Kidney (tissue), 14 donors: ENCODE measurements around the gene TUBAL3. TPM values are rescaled to one million over a fixed set of nuclear protein-coding genes. Genes with fewer than 3 reads are reported as not detected.
A peak's percentile ranks its signal among the peaks of the same experiment; 100 is the strongest.

Experiments used
- DNase-seq, 5 donors: peaks; one replicate each; pipeline ENCODE4 v3.0.0-alpha.2; 2013 to 2020
- FAIRE-seq: peaks from 2 replicates; lab custom pipeline; 2012; peaks lifted over from hg19 to GRCh38; lab: Jason Lieb, UNC
- H3K27ac ChIP-seq, 2 donors: one replicate each; pipeline ENCODE4 v1.7.0; 2013; ENCODE audit warnings: low read depth in 2 of 2, low read length in 2 of 2, inconsistent platforms in 1 of 2
- H3K27me3 ChIP-seq: one replicate; pipeline ENCODE4 v1.7.1; 2013; ENCODE audit warnings: low read length, inconsistent platforms; ENCODE audit not compliant: control insufficient read depth, insufficient read depth
- H3K36me3 ChIP-seq, 3 donors: one replicate each; pipeline versions ENCODE4 v1.7.0 to v1.7.1; 2013; ENCODE audit warnings: low read length in 3 of 3, control low read depth in 1 of 3, inconsistent platforms in 1 of 3; ENCODE audit not compliant: insufficient read depth in 3 of 3, control insufficient read depth in 2 of 3
- H3K4me1 ChIP-seq, 3 donors: one replicate each; pipeline versions ENCODE4 v1.7.0 to v1.7.1; 2013; ENCODE audit warnings: low read length in 3 of 3, inconsistent platforms in 1 of 3, low read depth in 1 of 3; ENCODE audit not compliant: control insufficient read depth in 2 of 3, insufficient read depth in 2 of 3
- H3K4me3 ChIP-seq, 3 donors: one replicate each; pipeline versions ENCODE4 v1.7.0 to v1.8.1; 2013; ENCODE audit warnings: low read length in 3 of 3, control low read depth in 1 of 3, inconsistent platforms in 1 of 3
- H3K9ac ChIP-seq, 3 donors: one replicate each; pipeline versions ENCODE4 v1.7.0 to v1.7.1; 2013; ENCODE audit warnings: low read length in 3 of 3, control low read depth in 1 of 3, inconsistent platforms in 1 of 3
- H3K9me3 ChIP-seq, 3 donors: one replicate each; pipeline versions ENCODE4 v1.7.0 to v1.7.1; 2013; ENCODE audit warnings: low read length in 3 of 3, control low read depth in 1 of 3, inconsistent platforms in 1 of 3; ENCODE audit not compliant: control insufficient read depth in 2 of 3, insufficient read depth in 1 of 3
- intact Hi-C: fragments of 100-400 bp; cut with DNase I; formaldehyde crosslinking; loops from one replicate; pipeline ENCODE4 v1.11.1; 2022
- polyA plus RNA-seq: library from polyadenylated mRNA; stranded (reverse); fragments of 350-450 nt; fragmentation: Illumina TruSeq; extraction: RNeasy Lipid Tissue Mini Kit (QIAGEN cat#74804); gene quantifications from one replicate; pipeline ENCODE4 v1.2.3, GENCODE V29; 2014; ENCODE audit warnings: low read depth, low replicate concordance; ENCODE audit not compliant: insufficient read depth
- total RNA-seq: library from RNA; stranded (reverse); fragmentation: NEBNext Ultra II Directional; extraction: Animal tissue kit (Norgen Biotek cat#: 25700); gene quantifications from one replicate; pipeline ENCODE4 v1.2.1, GENCODE V29; 2021
- TF ChIP-seq, protein P1 (sequence below): IDR thresholded peaks from 3 replicates; pipeline ENCODE4 v1.5.1; 2012; ENCODE audit warnings: mild to moderate bottlenecking, moderate library complexity, borderline replicate concordance; ENCODE audit not compliant: insufficient read depth; ENCODE audit errors: extremely low read depth
- donor health status: control.
- donor health status: control.
- donor health status: control.
- donor health status: control.
- donor health status: control.
- donor health status: DM: yes; HTN: yes; CAD: no.
- donor health status: Normal renal cell carcinoma (clear cell type).

TUBAL3 gene
- total and polyA plus RNA-seq, 2 donors from 2014 or later = 0.44 to 10.8 TPM

DNA sequence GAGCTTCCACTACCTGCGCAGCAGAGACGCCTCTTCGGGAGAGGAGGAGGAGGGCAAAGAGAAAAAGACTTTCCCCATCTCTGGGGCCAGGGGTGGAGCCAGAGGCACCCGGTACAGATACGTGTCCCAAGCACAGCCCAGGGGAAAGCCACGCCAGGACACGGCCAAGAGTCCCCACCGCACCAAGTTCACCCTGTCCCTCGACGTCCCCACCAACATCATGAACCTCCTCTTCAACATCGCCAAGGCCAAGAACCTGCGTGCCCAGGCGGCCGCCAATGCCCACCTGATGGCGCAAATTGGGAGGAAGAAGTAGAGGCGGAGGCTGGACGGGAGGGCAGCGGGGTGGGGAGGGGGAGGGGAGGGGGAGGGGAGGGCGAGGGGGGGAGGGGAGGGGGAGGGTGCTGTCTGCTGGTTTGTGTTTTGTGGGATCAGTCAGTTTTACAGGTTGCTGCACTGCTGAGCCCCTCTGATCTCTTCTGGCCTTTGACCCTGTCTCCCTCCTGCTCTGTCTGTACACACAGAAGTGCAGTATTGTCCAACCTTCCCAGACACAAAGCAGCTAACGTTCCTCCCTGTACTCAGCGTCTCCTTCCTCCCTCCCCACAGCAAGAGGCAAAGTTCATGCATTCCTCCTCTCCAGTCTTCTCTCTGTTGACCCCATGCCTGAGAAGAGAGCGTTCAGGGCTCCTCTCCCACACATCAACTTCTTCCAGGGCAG lies 30.6 kb downstream of the TUBAL3 start:
- no peak for FAIRE-seq
- H3K36me3 ChIP-seq = no peaks in the 10 kb centered on the region
- no peaks in the 10 kb centered on the region for H3K27me3 ChIP-seq
- DNase-seq = peak in 1 of 5 donors; percentile 10
- peak overlapping the region in 1 of 3 donors; percentile 41 for H3K4me3 ChIP-seq
- H3K27ac ChIP-seq = peak overlapping the region; percentile 48 to 82
- no peak overlapping the region for H3K9ac ChIP-seq
- H3K9me3 ChIP-seq = peaks cover 0 to 12% (median 9%) of the 10 kb centered on the region in 3 donors
- TF ChIP-seq, protein P1, sequence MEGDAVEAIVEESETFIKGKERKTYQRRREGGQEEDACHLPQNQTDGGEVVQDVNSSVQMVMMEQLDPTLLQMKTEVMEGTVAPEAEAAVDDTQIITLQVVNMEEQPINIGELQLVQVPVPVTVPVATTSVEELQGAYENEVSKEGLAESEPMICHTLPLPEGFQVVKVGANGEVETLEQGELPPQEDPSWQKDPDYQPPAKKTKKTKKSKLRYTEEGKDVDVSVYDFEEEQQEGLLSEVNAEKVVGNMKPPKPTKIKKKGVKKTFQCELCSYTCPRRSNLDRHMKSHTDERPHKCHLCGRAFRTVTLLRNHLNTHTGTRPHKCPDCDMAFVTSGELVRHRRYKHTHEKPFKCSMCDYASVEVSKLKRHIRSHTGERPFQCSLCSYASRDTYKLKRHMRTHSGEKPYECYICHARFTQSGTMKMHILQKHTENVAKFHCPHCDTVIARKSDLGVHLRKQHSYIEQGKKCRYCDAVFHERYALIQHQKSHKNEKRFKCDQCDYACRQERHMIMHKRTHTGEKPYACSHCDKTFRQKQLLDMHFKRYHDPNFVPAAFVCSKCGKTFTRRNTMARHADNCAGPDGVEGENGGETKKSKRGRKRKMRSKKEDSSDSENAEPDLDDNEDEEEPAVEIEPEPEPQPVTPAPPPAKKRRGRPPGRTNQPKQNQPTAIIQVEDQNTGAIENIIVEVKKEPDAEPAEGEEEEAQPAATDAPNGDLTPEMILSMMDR = no peak
- intact Hi-C loops = no loop called here
- H3K4me1 ChIP-seq = peaks cover 0 to 5% (median 3%) of the 10 kb centered on the region in 3 donors

DNA sequence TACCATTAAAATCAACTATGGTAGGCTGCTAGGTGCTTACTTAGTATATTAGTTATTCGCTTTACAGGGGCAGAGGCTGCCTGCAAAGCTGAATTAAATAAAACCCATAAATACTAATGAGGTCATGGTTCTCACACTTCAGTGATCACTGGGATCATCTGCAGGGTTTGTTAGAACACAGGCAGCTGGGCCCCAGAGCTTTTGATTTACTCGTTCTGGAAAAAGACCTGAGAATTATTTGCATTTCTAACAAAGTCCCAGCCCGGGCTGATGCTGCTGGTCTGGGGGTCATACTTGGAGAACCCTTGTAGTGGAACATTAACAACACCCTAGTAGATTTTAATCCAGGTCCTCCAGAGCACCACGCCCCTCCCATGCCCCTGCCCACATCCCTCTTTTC lies 31.3 kb downstream of the TUBAL3 start:
- Histone ChIP-seq H3K9me3 (peaks cover 0 to 12% (median 9%) of the 10 kb centered on the region in 3 donors), H3K27me3 (no peaks in the 10 kb centered on the region), H3K4me1 (peaks cover 0 to 5% (median 3%) of the 10 kb centered on the region in 3 donors), H3K36me3 (no peaks in the 10 kb centered on the region), H3K9ac (no peak overlapping the region), H3K4me3 (peak overlapping the region in 1 of 3 donors; percentile 41), H3K27ac (peak overlapping the region in 1 of 2 donors; percentile 22)
- TF ChIP-seq, protein P1 = no peak
- intact Hi-C loops = no loop called here
- peak in 4 of 5 donors; percentile 58 to 81 (median 68) for DNase-seq
- FAIRE-seq = no peak

DNA sequence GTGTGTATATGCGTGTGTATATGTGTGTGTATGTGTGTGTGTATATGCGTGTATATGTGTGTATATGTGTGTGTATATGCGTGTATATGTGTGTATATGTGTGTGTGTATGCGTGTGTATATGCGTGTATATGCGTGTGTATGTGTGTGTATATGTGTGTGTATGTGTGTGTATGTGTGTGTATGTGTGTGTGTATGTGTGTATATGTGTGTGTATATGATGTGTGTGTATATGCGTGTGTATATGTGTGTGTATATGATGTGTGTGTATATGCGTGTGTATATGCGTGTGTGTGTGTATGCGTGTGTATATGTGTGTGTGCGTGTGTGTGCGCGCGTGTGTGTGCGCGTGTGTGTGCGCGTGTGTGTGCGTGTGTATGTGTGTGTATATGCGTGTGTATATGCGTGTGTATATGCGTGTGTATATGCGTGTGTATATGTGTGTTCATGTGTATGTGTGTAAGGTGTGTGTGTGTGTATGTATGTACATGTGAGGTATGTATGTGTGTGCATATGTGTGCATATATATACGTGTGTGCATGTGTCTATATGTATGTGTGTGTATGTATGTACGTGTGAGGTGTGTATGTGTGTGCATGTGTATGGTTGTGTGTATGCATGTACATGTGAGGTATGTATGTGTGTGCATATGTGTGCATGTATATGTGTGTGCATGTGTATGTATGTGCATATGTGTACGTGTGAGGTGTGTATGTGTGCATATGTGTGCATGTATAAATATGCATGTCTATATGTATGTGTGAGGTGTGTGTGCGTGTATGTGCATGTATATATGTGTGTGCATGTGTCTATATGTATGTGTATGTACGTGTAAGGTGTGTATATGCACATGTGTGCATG lies 33.9 kb downstream of the TUBAL3 start:
- Histone ChIP-seq H3K27me3 (peaks cover 2% of the 10 kb centered on the region), H3K36me3 (no peaks in the 10 kb centered on the region), H3K27ac (no peak overlapping the region), H3K9me3 (peaks cover 0 to 12% (median 9%) of the 10 kb centered on the region in 3 donors), H3K4me1 (peaks cover 0 to 5% (median 3%) of the 10 kb centered on the region in 3 donors), H3K9ac (no peak overlapping the region), H3K4me3 (peak overlapping the region in 1 of 3 donors; percentile 32)
- intact Hi-C loops = no loop called here
- TF ChIP-seq, protein P1 = no peak
- FAIRE-seq = no peak
- no peak for DNase-seq
